KBM-7 (cell line): ENCODE results near the gene SCAPER.
"Not testable (repeated sequence)": the region's sequence is repeated elsewhere in the genome, so short reads cannot be mapped to it uniquely, and the experiment has no call there.

Experiments used
- DNase-seq: peaks from one replicate; pipeline ENCODE4 v3.0.0-alpha.2; 2015
- in situ Hi-C: fragments of 300-500 bp; cut with MboI; formaldehyde crosslinking; loops from 2 replicates; pipeline ENCODE4 v1.14.3; 2020; ENCODE audit warnings: low sequenced_read_pairs, low pct_unique_long_range_greater_than_20kb, mixed read lengths

SCAPER gene

DNA sequence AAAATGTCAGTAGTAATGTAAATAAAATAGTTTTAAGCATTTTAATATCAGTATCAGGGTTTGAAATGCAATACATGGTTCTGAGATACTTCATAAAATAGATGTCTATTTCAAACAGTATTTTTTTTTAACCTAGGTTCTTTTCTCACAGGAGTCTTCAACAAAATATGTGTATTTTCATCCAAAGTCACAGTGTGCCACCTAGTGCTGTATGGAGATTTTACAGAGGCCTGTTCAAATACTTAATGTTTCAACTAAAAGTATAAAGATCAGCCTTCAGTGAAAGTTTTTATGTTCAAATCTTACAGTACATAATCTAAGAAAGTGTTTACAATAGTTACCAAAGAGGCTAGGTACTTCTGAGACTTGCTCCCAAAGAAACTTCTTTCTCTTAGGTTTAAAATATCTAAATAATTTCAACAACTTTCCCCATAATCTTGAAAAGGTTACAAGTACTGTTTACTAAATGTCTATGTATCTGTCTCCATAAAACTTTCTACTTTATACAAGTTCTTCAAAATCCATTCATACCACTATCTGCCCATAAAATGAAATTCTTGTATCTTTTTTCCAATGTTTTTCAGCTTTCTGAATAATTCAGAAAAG, 38.3 kb downstream of the SCAPER start:
- peak; percentile 58 for DNase-seq
- in situ Hi-C loops = no loop called here

DNA sequence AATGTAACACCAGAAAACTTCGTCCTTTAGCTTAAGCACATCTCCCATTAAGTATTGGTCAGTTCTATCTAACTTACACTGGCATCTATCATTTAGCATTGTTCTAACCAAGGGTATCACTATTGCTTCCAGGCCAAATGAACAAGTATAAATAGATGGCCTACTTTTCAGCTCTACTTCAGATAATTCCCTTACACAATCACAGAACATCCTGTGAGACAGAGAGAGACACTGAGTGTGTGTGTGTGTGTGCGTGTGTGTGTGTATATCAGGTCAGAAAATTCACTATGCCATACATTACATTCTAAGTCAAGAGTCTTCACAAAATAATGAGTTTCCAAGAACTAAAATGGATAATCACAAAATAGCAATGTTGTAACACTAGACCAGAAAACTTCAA, 39.1 kb downstream of the SCAPER start:
- in situ Hi-C loops = no loop called here
- no peak for DNase-seq

DNA sequence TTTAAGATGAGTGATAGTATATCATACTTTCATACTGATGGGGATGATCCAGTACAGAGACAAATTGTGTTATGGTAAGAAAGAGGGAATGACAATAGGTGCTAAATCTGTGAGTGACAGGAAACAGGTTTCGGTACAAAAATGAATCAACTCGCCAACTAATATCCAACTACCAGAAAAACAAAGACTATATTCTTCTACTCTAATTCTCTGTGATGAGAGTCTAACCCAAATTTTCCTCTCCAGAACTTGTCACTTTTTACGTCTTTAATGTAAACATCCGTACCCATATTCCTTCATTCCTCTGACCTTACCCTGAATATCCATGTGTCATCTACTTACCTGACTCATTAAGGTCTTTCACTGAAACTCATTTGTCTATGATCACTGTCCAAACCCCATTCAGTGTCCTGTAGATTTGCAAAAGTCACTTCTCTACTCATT, 39.6 kb downstream of the SCAPER start:
- in situ Hi-C loops = no loop called here
- no peak for DNase-seq

DNA sequence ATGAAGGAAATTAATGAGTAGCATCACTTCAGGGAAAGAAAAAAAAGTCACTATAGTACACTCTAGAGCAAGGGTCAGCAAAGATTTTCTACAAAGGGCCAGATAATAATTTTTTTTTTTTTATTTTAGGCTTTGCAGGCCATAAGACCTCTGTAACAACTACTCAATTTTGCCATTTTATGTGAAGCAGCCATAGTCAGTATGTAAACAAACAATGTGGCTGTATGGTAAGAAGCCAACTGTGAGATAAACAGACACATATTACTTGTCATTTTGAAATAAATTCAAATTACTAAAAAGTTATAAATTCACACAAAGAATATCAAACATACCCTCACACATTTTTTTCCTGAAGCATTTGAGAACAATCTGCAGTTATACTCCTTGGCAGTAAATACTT, 40.6 kb downstream of the SCAPER start:
- DNase-seq = no peak
- in situ Hi-C loops = no loop called here

DNA sequence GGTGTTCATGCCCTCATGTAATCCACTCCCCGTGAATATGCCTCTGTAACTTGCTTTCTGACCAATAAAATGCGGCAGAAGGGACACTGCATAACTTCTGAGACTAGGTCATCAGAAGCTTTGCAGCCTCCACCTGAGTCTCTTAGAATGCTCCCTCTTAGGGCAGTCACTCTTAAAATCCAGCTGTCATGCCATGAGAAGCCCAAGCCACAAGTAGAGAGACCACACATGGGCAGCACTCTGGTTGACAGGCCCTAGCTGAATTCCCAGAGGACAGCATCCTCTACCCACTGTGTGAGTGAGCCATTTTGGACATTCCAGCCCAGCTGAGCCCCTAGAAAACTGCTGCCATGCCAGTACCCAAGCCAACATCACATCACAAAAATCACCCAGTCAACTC, 41.4 kb downstream of the SCAPER start:
- in situ Hi-C loops = no loop called here
- no peak for DNase-seq

DNA sequence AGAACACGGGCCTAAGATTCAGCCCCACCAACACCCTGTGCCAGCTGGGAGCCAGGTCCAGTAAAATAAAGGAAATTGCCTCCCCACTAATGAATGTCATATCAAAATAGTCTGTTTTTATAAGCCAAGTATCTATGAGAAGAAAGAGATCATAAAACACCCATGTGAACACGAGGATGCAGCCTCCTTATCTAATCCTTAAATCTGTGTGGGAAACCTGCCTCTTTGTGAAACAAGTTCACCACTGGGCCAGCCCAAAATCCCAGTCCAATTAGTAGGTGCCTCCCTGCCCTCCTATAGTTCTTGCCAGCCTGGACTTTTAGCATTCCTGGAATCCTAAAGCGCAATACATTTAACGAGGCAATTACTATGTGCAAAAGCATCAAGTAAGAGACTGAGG, 42.0 kb downstream of the SCAPER start:
- no peak for DNase-seq
- in situ Hi-C loops = no loop called here

DNA sequence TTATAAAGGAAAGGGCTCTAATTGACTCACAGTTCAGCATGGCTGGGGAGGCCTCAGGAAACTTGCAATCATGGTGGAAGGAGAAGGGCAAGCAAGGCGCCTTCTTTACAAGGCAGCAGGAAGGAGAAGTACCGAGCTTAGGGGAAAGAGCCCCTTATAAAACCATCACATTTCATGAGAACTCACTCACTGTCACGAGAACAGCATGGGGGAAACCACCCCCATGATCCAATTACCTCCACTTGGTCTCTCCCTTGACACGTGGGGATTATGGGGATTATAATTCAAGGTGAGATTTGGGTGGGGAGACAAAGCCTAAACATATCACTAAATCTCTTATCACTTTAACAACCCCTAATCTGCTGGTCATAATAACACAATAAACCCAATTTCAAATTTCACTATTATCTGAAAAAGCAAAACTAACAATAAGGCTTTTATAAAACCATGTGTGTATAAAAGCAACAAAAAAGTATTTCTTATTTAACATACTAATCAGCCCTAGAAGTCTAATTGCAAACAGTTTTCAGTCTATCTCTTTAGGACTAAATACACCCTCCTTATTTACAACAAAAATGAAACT, 43.2 kb downstream of the SCAPER start:
- DNase-seq = peak; percentile 54
- in situ Hi-C loops = no loop called here

DNA sequence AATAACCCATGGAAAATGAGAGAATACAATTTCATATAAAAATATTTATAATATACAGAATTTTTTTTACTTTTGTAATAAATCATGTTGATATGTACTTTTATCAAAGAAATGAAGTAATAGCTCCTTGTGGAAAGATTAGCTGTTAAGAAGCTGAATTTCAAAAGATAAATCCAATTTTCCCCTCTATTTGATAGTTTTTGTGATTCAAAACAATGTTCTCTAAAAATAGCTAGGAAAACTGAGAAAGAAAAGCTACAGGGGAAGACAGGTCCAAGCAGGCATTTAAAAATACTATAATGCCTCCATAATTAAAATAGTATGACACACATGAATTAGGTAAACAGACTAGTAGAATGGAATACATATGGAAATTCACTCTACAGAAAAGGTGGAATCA, 44.9 kb downstream of the SCAPER start:
- no peak for DNase-seq
- in situ Hi-C loops = no loop called here

DNA sequence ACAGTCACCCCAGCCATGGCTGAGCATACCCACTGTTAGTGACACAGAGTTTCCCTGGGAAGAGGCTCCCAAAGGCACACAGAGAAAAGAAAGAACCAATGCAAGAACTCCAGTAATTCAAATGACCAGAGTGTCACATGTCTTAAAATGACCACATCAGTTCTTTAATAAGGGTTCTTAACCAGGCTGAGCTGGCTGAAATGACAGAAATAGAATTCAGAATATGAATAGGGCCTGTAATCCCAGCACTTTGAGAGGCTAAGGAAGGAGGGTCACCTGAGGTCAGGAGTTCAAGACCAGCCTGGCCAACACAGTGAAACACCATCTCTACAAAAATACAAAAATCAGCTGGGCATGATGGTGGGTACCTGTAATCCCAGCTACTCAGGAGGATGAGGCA, 54.8 kb downstream of the SCAPER start:
- DNase-seq, in situ Hi-C loops: not testable (repeated sequence)

DNA sequence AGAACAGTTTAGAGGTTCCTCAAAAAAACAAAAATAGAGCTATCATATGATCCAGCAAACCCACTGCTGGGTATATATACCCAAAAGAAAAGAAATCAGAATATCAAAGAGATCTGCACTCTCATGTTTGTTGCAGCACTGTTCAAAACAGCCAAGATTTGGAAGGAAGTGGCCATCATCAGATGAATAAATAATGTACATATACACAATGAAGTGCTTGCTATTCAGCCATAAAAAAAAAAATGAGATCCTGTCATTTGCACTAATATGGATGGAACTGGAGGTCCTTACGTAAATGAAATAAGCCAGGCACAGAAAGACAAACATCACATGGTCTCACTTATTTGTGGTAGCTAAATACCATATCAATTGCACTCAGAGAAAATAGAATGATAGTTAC, 58.4 kb downstream of the SCAPER start:
- in situ Hi-C loops = loop anchor here (25.0 kb wide), 1 partner anchor 659 kb away; no protein-coding TSS in a partner anchor
- DNase-seq = no peak

DNA sequence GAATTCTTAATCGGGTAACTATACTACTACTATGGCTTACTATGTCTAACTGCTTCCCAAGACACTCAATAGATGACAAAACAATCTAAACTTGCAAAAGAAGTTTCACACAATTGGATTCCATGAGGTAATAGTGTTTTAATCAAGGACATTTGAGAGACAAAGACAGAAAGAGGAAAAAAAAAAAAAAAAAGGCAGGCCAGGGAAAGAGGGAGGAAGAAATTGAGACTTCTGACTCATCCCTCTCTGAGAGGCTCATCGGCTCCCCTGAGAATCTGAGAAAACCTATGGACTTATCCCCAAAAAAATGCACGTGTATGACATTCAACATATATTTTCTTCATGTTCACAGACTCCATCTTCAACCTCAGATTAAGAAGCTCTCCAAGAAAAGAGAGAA, 61.0 kb downstream of the SCAPER start:
- DNase-seq = no peak
- in situ Hi-C loops = loop anchor here (25.0 kb wide), 1 partner anchor 657 kb away; no protein-coding TSS in a partner anchor

DNA sequence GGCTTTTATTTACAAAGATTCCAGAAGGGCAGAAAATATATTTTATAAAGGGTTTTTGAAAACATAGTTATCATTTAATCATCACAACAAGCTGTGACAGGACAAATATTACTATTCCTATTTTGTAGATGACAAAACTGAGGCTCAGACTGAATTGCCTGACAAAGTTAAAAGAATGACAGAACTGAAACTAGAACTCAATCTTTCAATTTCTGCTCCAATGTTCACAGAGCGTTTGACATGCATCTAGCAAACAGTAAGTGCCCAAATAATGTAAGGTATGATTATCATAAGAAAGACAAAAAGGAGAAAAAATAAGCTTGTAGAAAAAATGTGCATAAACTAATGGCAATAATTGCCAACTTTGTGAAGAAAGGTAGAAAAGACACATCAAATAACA, 61.9 kb downstream of the SCAPER start:
- in situ Hi-C loops = loop anchor here (25.0 kb wide), 1 partner anchor 656 kb away; no protein-coding TSS in a partner anchor
- DNase-seq = no peak

DNA sequence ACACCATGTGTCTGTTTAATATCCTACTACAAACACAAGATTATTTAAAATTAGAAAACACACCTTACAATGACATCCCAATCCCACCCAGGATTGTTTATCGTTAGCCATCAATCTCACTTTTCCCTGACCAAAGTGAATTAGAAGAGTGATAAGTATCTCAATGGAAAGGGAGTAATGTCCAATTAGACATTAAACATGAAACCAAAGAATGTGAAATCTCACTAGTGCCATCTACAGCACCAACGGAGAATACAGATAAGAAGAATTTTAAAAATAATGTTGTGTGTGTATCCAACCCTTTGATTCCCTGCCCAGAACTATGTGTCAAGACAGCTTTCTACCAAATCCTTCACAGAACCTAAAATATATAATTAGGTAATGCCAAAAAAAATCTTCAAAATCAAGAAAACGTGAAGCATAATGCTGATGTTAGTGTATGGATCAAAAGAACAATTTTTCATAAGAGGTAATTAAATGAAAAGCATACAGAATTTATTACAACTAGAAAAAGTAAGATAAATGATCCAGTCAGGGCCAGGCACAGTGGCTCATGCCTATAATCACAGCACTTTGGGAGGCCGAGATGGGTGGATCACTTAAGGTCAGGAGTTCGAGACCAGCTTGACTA, 64.2 kb downstream of the SCAPER start:
- in situ Hi-C loops = loop anchor here (25.0 kb wide), 1 partner anchor 654 kb away; no protein-coding TSS in a partner anchor
- DNase-seq = peak; percentile 73

DNA sequence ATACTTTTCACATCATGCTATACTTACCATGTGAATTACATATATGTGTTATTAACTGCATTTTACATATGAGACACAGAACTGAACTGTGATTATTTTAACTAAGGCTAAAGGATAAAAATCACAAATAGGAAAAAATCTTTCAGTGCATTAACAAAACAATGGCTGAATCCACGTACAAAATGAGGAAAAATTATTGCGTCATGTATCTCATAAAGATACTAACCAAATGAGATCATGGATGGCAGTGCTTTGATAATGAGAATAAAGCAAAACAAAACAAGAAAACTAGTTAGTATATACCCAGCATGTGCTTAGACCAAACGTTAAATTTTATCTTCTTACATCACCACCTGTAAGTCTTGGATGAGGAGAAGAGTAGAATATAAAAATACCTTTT, 66.0 kb downstream of the SCAPER start:
- no peak for DNase-seq
- in situ Hi-C loops = loop anchor here (25.0 kb wide), 1 partner anchor 652 kb away; no protein-coding TSS in a partner anchor

DNA sequence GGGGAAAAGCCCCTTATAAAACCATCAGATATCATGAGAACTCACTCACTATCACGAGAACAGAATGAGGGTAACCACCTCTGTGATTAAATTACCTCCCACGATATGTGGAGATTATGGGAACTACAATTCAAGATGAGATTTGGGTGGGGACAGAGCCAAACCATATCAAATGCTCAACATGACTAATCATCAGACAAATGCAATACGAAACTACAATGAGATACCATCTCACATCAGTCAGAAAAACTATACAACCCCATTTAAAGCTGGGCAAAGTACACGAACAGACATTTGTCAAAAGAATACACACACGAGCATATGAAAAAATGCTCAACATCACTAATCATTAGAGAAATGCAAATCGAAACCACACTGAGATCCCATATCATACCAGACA, 67.7 kb downstream of the SCAPER start:
- DNase-seq = no peak
- in situ Hi-C loops = loop anchor here (25.0 kb wide), 1 partner anchor 650 kb away; no protein-coding TSS in a partner anchor

DNA sequence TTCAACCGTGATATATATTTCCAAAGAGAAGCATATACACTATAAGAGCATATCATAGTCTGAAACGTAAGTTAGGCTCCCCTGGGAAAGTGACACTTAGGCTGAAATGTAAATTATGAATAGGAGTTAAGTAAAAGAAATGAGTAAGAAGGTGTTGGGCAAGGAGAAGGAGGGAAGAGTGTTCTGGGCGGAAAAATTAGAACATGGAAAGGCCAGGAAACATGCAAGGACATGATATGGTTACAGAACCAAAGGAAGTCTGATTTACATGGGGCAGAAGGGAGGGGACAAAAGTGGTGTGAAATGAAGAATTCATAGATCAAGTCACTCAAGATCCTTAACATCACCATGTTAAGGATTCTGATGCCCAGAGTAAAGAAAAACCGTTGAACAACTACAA, 75.2 kb downstream of the SCAPER start:
- in situ Hi-C loops = loop anchor here (25.0 kb wide), 1 partner anchor 643 kb away; no protein-coding TSS in a partner anchor
- DNase-seq = no peak

DNA sequence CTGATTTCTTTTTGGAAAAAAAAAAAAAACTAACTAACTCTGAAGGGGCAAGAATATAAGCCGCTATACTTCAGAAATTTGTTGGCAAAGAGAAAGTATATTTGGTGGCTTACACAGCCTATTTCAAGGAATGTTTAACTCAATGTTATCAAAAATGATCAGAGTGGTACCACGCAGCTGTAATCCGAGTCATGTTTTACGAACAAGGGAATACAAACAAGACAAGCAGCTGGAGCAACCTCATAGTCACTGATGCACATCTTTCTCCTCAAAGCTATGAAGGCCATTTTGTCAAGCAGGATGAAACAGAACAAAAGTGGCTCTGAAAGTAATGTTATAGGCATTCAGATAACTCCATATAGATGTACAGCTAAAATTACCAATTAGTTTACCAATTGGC, 81.2 kb downstream of the SCAPER start:
- in situ Hi-C loops = no loop called here
- DNase-seq = no peak

DNA sequence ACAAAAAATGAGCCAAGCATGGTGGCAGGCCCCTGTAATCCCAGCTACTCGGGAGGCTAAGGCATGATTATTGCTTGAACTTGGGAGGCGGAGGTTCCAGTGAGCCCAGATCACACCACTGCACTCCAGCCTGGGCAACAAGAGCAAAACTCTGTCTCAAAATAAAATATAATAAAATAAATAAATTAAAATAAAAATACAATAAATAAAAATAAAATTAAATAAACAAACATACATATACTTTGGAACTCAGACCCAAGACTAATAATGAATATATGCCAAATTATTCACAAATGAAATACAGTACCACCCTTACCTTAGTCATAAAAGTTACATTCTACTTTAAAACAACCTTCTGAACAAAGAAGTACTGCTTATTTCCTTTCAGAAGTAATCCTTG, 81.8 kb downstream of the SCAPER start:
- in situ Hi-C loops = no loop called here
- no peak for DNase-seq

DNA sequence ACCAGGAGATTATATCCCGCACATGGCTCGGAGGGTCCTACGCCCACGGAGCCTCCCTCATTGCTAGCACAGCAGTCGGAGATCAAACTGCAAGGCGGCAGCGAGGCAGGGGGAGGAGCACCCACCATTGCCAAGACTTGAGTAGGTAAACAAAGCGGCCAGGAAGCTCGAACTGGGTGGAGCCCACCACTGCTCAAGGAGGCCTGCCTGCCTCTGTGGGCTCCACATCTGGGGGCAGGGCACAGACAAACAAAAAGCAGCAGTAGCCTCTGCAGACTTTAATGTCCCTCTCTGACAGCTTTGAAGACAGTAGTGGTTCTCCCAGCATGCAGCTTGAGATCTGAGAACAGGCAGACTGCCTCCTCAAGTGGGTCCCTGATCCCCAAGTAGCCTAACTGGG, 86.2 kb downstream of the SCAPER start:
- DNase-seq, in situ Hi-C loops: not testable (repeated sequence)

DNA sequence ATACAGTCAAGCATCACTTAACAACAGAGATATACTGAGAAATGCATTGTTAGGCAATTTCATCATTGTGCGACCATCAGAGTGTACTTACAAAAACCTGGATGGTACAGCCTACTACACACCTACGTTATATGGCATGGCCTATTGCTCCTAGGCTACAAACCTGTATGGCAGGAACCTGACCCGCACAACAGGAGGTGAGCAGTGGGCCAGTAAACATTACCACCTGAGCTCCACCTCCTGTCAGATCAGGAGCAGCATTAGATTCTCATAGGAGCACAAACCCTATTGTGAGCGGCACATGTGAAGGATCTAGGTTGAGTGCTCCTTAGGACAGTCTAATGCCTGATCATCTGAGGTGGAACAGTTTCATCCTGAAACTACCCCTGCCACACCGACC, 89.7 kb downstream of the SCAPER start:
- no peak for DNase-seq
- in situ Hi-C loops = no loop called here
